Natural killer cell (primary cell): Measurements from ENCODE around the gene TM2D3. TPM values are rescaled to one million over a fixed set of nuclear protein-coding genes. Genes with fewer than 3 reads are reported as not detected.

Source experiments
- ATAC-seq, 3 donors: fragments of 150-1000 bp in 2 of 3; fragments of 200-7000 bp in 1 of 3; cut with Tn5 transposase; 1 replicate in 1 of 3; 2 replicates in 2 of 3; pipeline ENCODE4 v1.10.0; 2021; ENCODE audit warnings: mild to moderate bottlenecking in 2 of 3, moderate library complexity in 2 of 3
- DNase-seq, 2 donors: peaks; one replicate each; pipeline versions ENCODE4 v3.0.0 to v3.0.0-alpha.2; 2013 to 2021; ENCODE audit warnings: mixed read lengths in 1 of 2
- H3K27ac ChIP-seq: one replicate; pipeline ENCODE4 v1.5.1; 2013; ENCODE audit warnings: mild to moderate bottlenecking, low read length
- H3K27me3 ChIP-seq: one replicate; pipeline ENCODE4 v1.6.1; 2013; ENCODE audit warnings: low read length; ENCODE audit not compliant: control insufficient read depth, insufficient read depth
- H3K36me3 ChIP-seq: one replicate; pipeline ENCODE4 v1.6.1; 2013; ENCODE audit warnings: low read length; ENCODE audit not compliant: control insufficient read depth, insufficient read depth
- H3K4me1 ChIP-seq: one replicate; pipeline ENCODE4 v1.6.1; 2013; ENCODE audit warnings: low read length; ENCODE audit not compliant: control insufficient read depth, insufficient read depth
- H3K4me3 ChIP-seq: one replicate; pipeline ENCODE4 v1.5.1; 2013; ENCODE audit warnings: low read length
- H3K9me3 ChIP-seq: one replicate; pipeline ENCODE4 v1.6.1; 2013; ENCODE audit warnings: low read length; ENCODE audit not compliant: control insufficient read depth, insufficient read depth
- H3K27ac Mint-ChIP-seq, 2 donors: one replicate each; pipeline ENCODE4 v1.8.0; 2022; ENCODE audit warnings: mild to moderate bottlenecking in 2 of 2, mixed read lengths in 2 of 2, moderate library complexity in 1 of 2
- H3K27me3 Mint-ChIP-seq, 2 donors: one replicate each; pipeline ENCODE4 v1.8.0; 2022; ENCODE audit warnings: low read depth in 2 of 2, mixed read lengths in 2 of 2
- H3K36me3 Mint-ChIP-seq: one replicate; pipeline ENCODE4 v1.8.0; 2022; ENCODE audit warnings: mixed read lengths
- H3K4me1 Mint-ChIP-seq, 2 donors: one replicate each; pipeline ENCODE4 v1.8.0; 2022; ENCODE audit warnings: mixed read lengths in 2 of 2
- H3K4me3 Mint-ChIP-seq: one replicate; pipeline ENCODE4 v1.8.0; 2022; ENCODE audit warnings: mild to moderate bottlenecking, moderate library complexity, mixed read lengths
- H3K9me3 Mint-ChIP-seq, 2 donors: one replicate each; pipeline ENCODE4 v1.8.0; 2022; ENCODE audit warnings: mixed read lengths in 2 of 2
- CTCF ChIP-seq: fragments of 200-600 bp; IDR thresholded peaks from one replicate; pipeline ENCODE4 v1.8.0; 2022; ENCODE audit warnings: antibody characterized with exemption
- WGBS: methylation state at CpG from one replicate; pipeline ENCODE4 v1.1.7; 2013; ENCODE audit warnings: missing lambda C conversion rate; ENCODE audit not compliant: insufficient coverage; 5-methylcytosine and 5-hydroxymethylcytosine counted together
- intact Hi-C: fragments of 100-400 bp; cut with micrococcal nuclease; formaldehyde crosslinking; loops from one replicate; pipeline ENCODE4 v1.14.2; 2022
- total RNA-seq, 4 donors: library from RNA; stranded (reverse); fragments of 120-200 nt in 1 of 4; gene quantifications; one replicate each; pipeline versions ENCODE4 v1.2.3 to v1.2.4, GENCODE V29; 2013 to 2022

TM2D3 gene
- total RNA-seq, 3 donors from 2014 or later (not counting 1 experiment from before 2014, with no cell fraction given), result 59.4 to 76.4 (median 71.2) TPM

GRCh38 chr15:101612676-101613075 lies 39.5 kb downstream of the TM2D3 start:
- intact Hi-C loops, result no loop called here
- TF ChIP-seq CTCF, result no peak
- Mint-ChIP-seq H3K4me1 (peaks cover 4 to 7% of the 10 kb centered on the region in 2 donors), H3K27me3 (no peaks in the 10 kb centered on the region), H3K27ac (no peak overlapping the region), H3K4me3 (no peak overlapping the region), H3K9me3 (no peaks in the 10 kb centered on the region), H3K36me3 (peaks cover 5% of the 10 kb centered on the region)
- H3K27ac ChIP-seq, result no peak overlapping the region
- no peaks in the 10 kb centered on the region for H3K9me3 ChIP-seq
- H3K4me1 ChIP-seq, result no peaks in the 10 kb centered on the region
- ATAC-seq (no peak), DNase-seq (no peak)
- H3K4me3 ChIP-seq, result no peak overlapping the region
- 91% methylated on average over 11 of the region's 11 CpGs for WGBS
- H3K27me3 ChIP-seq, result no peaks in the 10 kb centered on the region
- H3K36me3 ChIP-seq, result no peaks in the 10 kb centered on the region

GRCh38 chr15:101611580-101612299 lies 40.4 kb downstream of the TM2D3 start:
- Mint-ChIP-seq H3K4me1 (peaks cover 3 to 4% of the 10 kb centered on the region in 2 donors), H3K27me3 (no peaks in the 10 kb centered on the region), H3K36me3 (no peaks in the 10 kb centered on the region), H3K4me3 (no peak overlapping the region), H3K9me3 (no peaks in the 10 kb centered on the region), H3K27ac (no peak overlapping the region)
- Histone ChIP-seq H3K36me3 (no peaks in the 10 kb centered on the region), H3K4me1 (no peaks in the 10 kb centered on the region), H3K27me3 (no peaks in the 10 kb centered on the region), H3K9me3 (no peaks in the 10 kb centered on the region), H3K4me3 (no peak overlapping the region), H3K27ac (no peak overlapping the region)
- no peak for DNase-seq
- intact Hi-C loops, result no loop called here
- no peak for ATAC-seq
- 92% methylated on average over 9 of the region's 10 CpGs for WGBS
- no peak for TF ChIP-seq CTCF

- H3K4me1 Mint-ChIP-seq, result peaks cover 0 to 4% of the 10 kb centered on the region in 2 donors
- TF ChIP-seq CTCF, result no peak
- no peaks in the 10 kb centered on the region for H3K36me3 Mint-ChIP-seq
- Histone ChIP-seq H3K27ac (no peak overlapping the region), H3K36me3 (no peaks in the 10 kb centered on the region), H3K9me3 (no peaks in the 10 kb centered on the region), H3K4me1 (no peaks in the 10 kb centered on the region), H3K27me3 (no peaks in the 10 kb centered on the region), H3K4me3 (no peak overlapping the region)
- DNase-seq (no peak), ATAC-seq (no peak)
- H3K27ac Mint-ChIP-seq, result no peak overlapping the region
- WGBS, result 93% methylated on average over 15 of the region's 15 CpGs
- no peaks in the 10 kb centered on the region for H3K27me3 Mint-ChIP-seq
- intact Hi-C loops, result no loop called here
- H3K9me3 Mint-ChIP-seq, result no peaks in the 10 kb centered on the region
- no peak overlapping the region for H3K4me3 Mint-ChIP-seq
Measured at GRCh38 chr15:101611007-101611406, 41.2 kb downstream of the TM2D3 start.

- H3K27ac ChIP-seq, result no peak overlapping the region
- Mint-ChIP-seq H3K4me1 (peaks cover 0 to 4% of the 10 kb centered on the region in 2 donors), H3K27ac (no peak overlapping the region), H3K9me3 (no peaks in the 10 kb centered on the region), H3K36me3 (no peaks in the 10 kb centered on the region), H3K27me3 (no peaks in the 10 kb centered on the region), H3K4me3 (no peak overlapping the region)
- no peaks in the 10 kb centered on the region for H3K9me3 ChIP-seq
- H3K4me1 ChIP-seq, result no peaks in the 10 kb centered on the region
- DNase-seq (no peak), ATAC-seq (no peak)
- H3K4me3 ChIP-seq, result no peak overlapping the region
- no peaks in the 10 kb centered on the region for H3K27me3 ChIP-seq
- WGBS, result 91% methylated on average over 8 of the region's 8 CpGs
- no peaks in the 10 kb centered on the region for H3K36me3 ChIP-seq
- TF ChIP-seq CTCF, result no peak
- intact Hi-C loops, result no loop called here
Measured at GRCh38 chr15:101610611-101611000, 41.6 kb downstream of the TM2D3 start.
